HCT116 (cell line): ENCODE results near the gene YBX1. TPM values are rescaled to one million over a fixed set of nuclear protein-coding genes. Genes with fewer than 3 reads are reported as not detected.

Experiments
- ATAC-seq: fragments of 200-7000 bp; cut with Tn5 transposase; 2 replicates; pipeline ENCODE4 v1.9.1; 2020; ENCODE audit warnings: mild to moderate bottlenecking, moderate library complexity
- BruUV-seq: library from RNA; stranded (reverse); fragments of 400-500 nt; replicated peaks from 2 replicates; lab custom pipeline; 2021; lab: Mats Ljungman, UMichigan
- CTCF ChIA-PET: fragments of 300-600 bp; sonication (Branson Sonifier 250); formaldehyde crosslinking; loops from one replicate; lab custom pipeline; 2021; ENCODE audit warnings: antibody characterized with exemption; lab: Charles Lee
- POLR2A ChIA-PET: fragments of 300-600, 350-600 bp; sonication (Branson Sonifier 250); formaldehyde crosslinking; loops from one replicate; lab custom pipeline; 2021; ENCODE audit warnings: antibody characterized with exemption; lab: Charles Lee
- RAD21 ChIA-PET, 2 experiments: fragments of 300-600 bp; sonication (Branson Sonifier 250); formaldehyde crosslinking; loops; one replicate each; lab custom pipeline; 2023; ENCODE audit warnings: low total read pairs in 2 of 2; ENCODE audit not compliant: uncharacterized antibody in 2 of 2, unreplicated experiment in 2 of 2, low non-redundant PET in 1 of 2; lab: Charles Lee
- DNase-seq: peaks from one replicate; pipeline ENCODE4 v3.0.0-alpha.2; 2010; ENCODE audit warnings: low read depth, low spot score
- H2AFZ ChIP-seq: fragments of 200-600 bp; shearing (Covaris generic), sonication (generic); 2 replicates; pipeline ENCODE4 v1.6.1; 2017; ENCODE audit warnings: low read depth, mixed run types, mixed read lengths, antibody characterized with exemption, low read length; ENCODE audit not compliant: poor library complexity, severe bottlenecking
- H3K27ac ChIP-seq: 2 replicates; pipeline ENCODE4 v1.5.1; 2012; ENCODE audit warnings: low read depth, low read length
- H3K27me3 ChIP-seq: fragments of 200-600 bp; sonication (generic); 2 replicates; pipeline ENCODE4 v1.6.1; 2016; ENCODE audit warnings: mixed run types, low read length, mixed read lengths; ENCODE audit not compliant: insufficient read depth
- H3K36me3 ChIP-seq, 2 experiments: fragments of 200-500 bp in 1 of 2; fragments of 200-600 bp in 1 of 2; sonication (Bioruptor generic) in 1 of 2; sonication (generic) in 1 of 2; 2 replicates each; pipeline versions ENCODE4 v1.5.1 to v1.6.1; 2014 to 2016; ENCODE audit warnings: low read length in 2 of 2, inconsistent platforms in 1 of 2, mixed read lengths in 1 of 2, mixed run types in 1 of 2; ENCODE audit not compliant: insufficient read depth in 2 of 2, control insufficient read depth in 1 of 2
- H3K4me1 ChIP-seq, 2 experiments: fragments of 200-600 bp in 1 of 2; sonication (generic) in 1 of 2; 2 replicates each; pipeline versions ENCODE4 v1.5.1 to v1.6.1; 2012 to 2017; ENCODE audit warnings: low read length in 2 of 2, inconsistent platforms in 1 of 2, mild to moderate bottlenecking in 1 of 2, mixed read lengths in 1 of 2, mixed run types in 1 of 2, moderate library complexity in 1 of 2; ENCODE audit not compliant: insufficient read depth in 2 of 2, control insufficient read depth in 1 of 2
- H3K4me2 ChIP-seq: fragments of 200-600 bp; sonication (generic); 2 replicates; pipeline ENCODE4 v1.6.1; 2017; ENCODE audit warnings: mixed run types, low read length, mixed read lengths
- H3K4me3 ChIP-seq, 2 experiments: fragments of 200-600 bp in 1 of 2; sonication (generic) in 1 of 2; replicated peaks in 1 of 2; 2 replicates each; pipeline ENCODE4 v1.5.1; 2011 to 2016; ENCODE audit warnings: low read length in 2 of 2, control low read depth in 1 of 2, low read depth in 1 of 2, mild to moderate bottlenecking in 1 of 2, mixed read lengths in 1 of 2, mixed run types in 1 of 2
- H3K79me2 ChIP-seq: fragments of 200-600 bp; sonication (generic); 2 replicates; pipeline ENCODE4 v1.6.1; 2017; ENCODE audit warnings: mild to moderate bottlenecking, mixed run types, low read length, moderate library complexity, mixed read lengths; ENCODE audit not compliant: insufficient read depth
- H3K9ac ChIP-seq: fragments of 200-600 bp; sonication (generic); 2 replicates; pipeline ENCODE4 v1.6.1; 2016; ENCODE audit warnings: low read length, mixed read lengths
- H3K9me2 ChIP-seq: fragments of 200-600 bp; sonication (generic), shearing (Covaris generic); 2 replicates; pipeline ENCODE4 v1.6.1; 2017; ENCODE audit warnings: mixed run types, mild to moderate bottlenecking, moderate library complexity; ENCODE audit not compliant: insufficient read depth
- H3K9me3 ChIP-seq, 2 experiments: fragments of 200-500 bp in 1 of 2; fragments of 200-600 bp in 1 of 2; sonication (Bioruptor generic) in 1 of 2; sonication (generic) in 1 of 2; 2 replicates each; pipeline ENCODE4 v1.6.1; 2014 to 2017; ENCODE audit warnings: low read length in 2 of 2, mixed read lengths in 2 of 2, inconsistent platforms in 1 of 2, low read depth in 1 of 2, mild to moderate bottlenecking in 1 of 2, mixed run types in 1 of 2, moderate library complexity in 1 of 2; ENCODE audit not compliant: control insufficient read depth in 1 of 2, insufficient read depth in 1 of 2
- H4K20me1 ChIP-seq: fragments of 200-600 bp; sonication (generic), shearing (Covaris generic); 2 replicates; pipeline ENCODE4 v1.6.1; 2017; ENCODE audit warnings: mixed run types, mild to moderate bottlenecking, moderate library complexity; ENCODE audit not compliant: insufficient read depth
- ATF3 ChIP-seq: IDR thresholded peaks from 2 replicates; pipeline ENCODE4 v1.6.1; 2012
- CBX3 ChIP-seq: IDR thresholded peaks from 2 replicates; pipeline ENCODE4 v1.6.1; 2012; ENCODE audit warnings: low read depth
- CEBPB ChIP-seq: IDR thresholded peaks from 2 replicates; pipeline ENCODE4 v1.6.1; 2012; ENCODE audit warnings: low read depth
- CTCF ChIP-seq, 3 experiments: fragments of 200-600 bp in 1 of 3; sonication (generic) in 1 of 3; IDR thresholded peaks in 2 of 3; conservative IDR thresholded peaks in 1 of 3; 2 replicates each; pipeline ENCODE4 v1.5.1; 2012 to 2017; ENCODE audit warnings: low read depth in 2 of 3, low read length in 2 of 3, antibody characterized with exemption in 1 of 3, borderline replicate concordance in 1 of 3, control low read depth in 1 of 3, mild to moderate bottlenecking in 1 of 3, mixed read lengths in 1 of 3, mixed run types in 1 of 3, moderate library complexity in 1 of 3; ENCODE audit not compliant: insufficient read depth in 1 of 3
- ELF1 ChIP-seq: IDR thresholded peaks from 2 replicates; pipeline ENCODE4 v1.6.1; 2012; ENCODE audit warnings: low read depth, borderline replicate concordance
- EZH2 ChIP-seq: fragments of 200-600 bp; sonication (generic); IDR thresholded peaks from 2 replicates; pipeline ENCODE4 v1.6.1; 2017; ENCODE audit warnings: antibody characterized with exemption, mixed run types
- EZH2phosphoT487 ChIP-seq: fragments of 200-600 bp; IDR thresholded peaks from 2 replicates; pipeline ENCODE4 v1.6.1; 2018; ENCODE audit warnings: antibody characterized with exemption, borderline replicate concordance
- FOSL1 ChIP-seq: IDR thresholded peaks from 2 replicates; pipeline ENCODE4 v1.6.1; 2012; ENCODE audit warnings: low read depth
- MAX ChIP-seq: IDR thresholded peaks from 2 replicates; pipeline ENCODE4 v1.6.1; 2012
- POLR2A ChIP-seq: IDR thresholded peaks from 2 replicates; pipeline ENCODE4 v1.7.0; 2011; ENCODE audit warnings: borderline replicate concordance; ENCODE audit not compliant: insufficient read depth, insufficient read length; ENCODE audit errors: extremely low read depth
- POLR2AphosphoS5 ChIP-seq: IDR thresholded peaks from 2 replicates; pipeline ENCODE4 v1.6.1; 2011; ENCODE audit warnings: mild to moderate bottlenecking, low read depth, low read length, moderate library complexity
- REST ChIP-seq: IDR thresholded peaks from 2 replicates; pipeline ENCODE4 v1.6.1; 2012; ENCODE audit warnings: low read depth
- SIN3A ChIP-seq: IDR thresholded peaks from 2 replicates; pipeline ENCODE4 v1.6.1; 2012; ENCODE audit warnings: low read depth
- SP1 ChIP-seq: IDR thresholded peaks from 2 replicates; pipeline ENCODE4 v1.6.1; 2012; ENCODE audit warnings: low read depth
- SRF ChIP-seq: IDR thresholded peaks from 2 replicates; pipeline ENCODE4 v1.6.1; 2012; ENCODE audit warnings: low read depth
- TCF7L2 ChIP-seq: IDR thresholded peaks from 2 replicates; pipeline ENCODE4 v1.7.0; 2011; ENCODE audit warnings: borderline replicate concordance, inconsistent platforms; ENCODE audit not compliant: insufficient read depth, insufficient read length; ENCODE audit errors: extremely low read depth
- YY1 ChIP-seq: IDR thresholded peaks from 2 replicates; pipeline ENCODE4 v1.6.1; 2011; ENCODE audit warnings: low read length, low read depth, moderate library complexity, mild to moderate bottlenecking; ENCODE audit not compliant: insufficient replicate concordance; ENCODE audit errors: extremely low read depth
- ZBTB33 ChIP-seq: IDR thresholded peaks from 2 replicates; pipeline ENCODE4 v1.6.1; 2011; ENCODE audit warnings: mild to moderate bottlenecking, low read length, moderate library complexity; ENCODE audit not compliant: insufficient replicate concordance; ENCODE audit errors: extremely low read depth
- intact Hi-C: fragments of 100-400 bp; cut with micrococcal nuclease; formaldehyde crosslinking; loops from 2 replicates; pipeline ENCODE4 v1.10.0; 2022
- total RNA-seq: library from RNA; stranded (reverse); gene quantifications from one replicate; pipeline ENCODE4 v1.2.1, GENCODE V29; 2021; ENCODE audit not compliant: unreplicated experiment

The YBX1 gene
- total RNA-seq, 1 experiment from 2014 or later: 1,009 TPM

GRCh38 chr1:42682739-42683531 lies 717 bp downstream of the YBX1 start:
- intact Hi-C loops: no loop called here
- peak overlapping the region; percentile 78 for H3K4me2 ChIP-seq
- RAD21 ChIA-PET: no interaction called here
- peaks cover 16 to 41% of the 10 kb centered on the region in 2 experiments; a peak in 2 of 4 replicates for H3K36me3 ChIP-seq
- no peak overlapping the region for H2AFZ ChIP-seq
- peak overlapping the region; percentile 86 to 88 for H3K4me3 ChIP-seq
- H3K9me3 ChIP-seq: no peaks in the 10 kb centered on the region
- H4K20me1 ChIP-seq: peaks cover 43% of the 10 kb centered on the region; the same call in 1 of the 2 replicates
- H3K27ac ChIP-seq: peak overlapping the region; percentile 87
- peak; percentile 41 for ATAC-seq
- CTCF ChIA-PET: interaction anchor here (1.3 kb wide), 1 partner anchor 105 kb away, joined by 4 read pairs; no protein-coding TSS in a partner anchor
- H3K9me2 ChIP-seq: no peaks in the 10 kb centered on the region
- POLR2A ChIA-PET: interaction anchor here (0.7 to 2.0 kb wide), 12 partner anchors 8 to 345 kb away, joined by 3 to 9 read pairs (median 5); partner anchors contain the start of genes C1orf50, P3H1 and PPIH
- BruUV-seq: no TSS peak
- peaks cover 8 to 32% of the 10 kb centered on the region in 2 experiments for H3K4me1 ChIP-seq
- peak overlapping the region; percentile 94 for H3K9ac ChIP-seq
- H3K79me2 ChIP-seq: peaks cover 69% of the 10 kb centered on the region
- H3K27me3 ChIP-seq: no peaks in the 10 kb centered on the region
- DNase-seq: peak; percentile 29
- TF ChIP-seq MAX (peak; percentile 95), SIN3A (peak; percentile 67), CEBPB (no peak), EZH2phosphoT487 (no peak), ATF3 (no peak), EZH2 (no peak), ELF1 (no peak), ZBTB33 (no peak), CBX3 (no peak), YY1 (no peak), TCF7L2 (peak; percentile 9), CTCF (IDR thresholded peaks at IDR 0.05 in 2 of 3, conservative IDR thresholded peaks at IDR 0.05 in 1 of 3; ENCODE audit: borderline replicate concordance in 1 of 3, insufficient read depth in 1 of 3, low read depth in 2 of 3, low read length in 2 of 3) (no peak), SP1 (no peak), SRF (no peak), REST (no peak), FOSL1 (no peak), POLR2AphosphoS5 (peak; percentile 43), POLR2A (no peak)
